SK-N-MC (cell line): ENCODE measurements around the gene CAND2.

Experiments used
- DNase-seq: peaks from one replicate; pipeline ENCODE4 v3.0.0-alpha.2; 2011; ENCODE audit warnings: low read depth, low spot score
- H3K27ac ChIP-seq: fragments of 200-600 bp; sonication (generic); 2 replicates; pipeline ENCODE4 v1.5.1; 2016; ENCODE audit warnings: mixed run types
- H3K36me3 ChIP-seq: fragments of 200-600 bp; sonication (generic); 2 replicates; pipeline ENCODE4 v1.6.1; 2017; ENCODE audit warnings: antibody characterized with exemption, low read length, mixed read lengths; ENCODE audit not compliant: insufficient read depth
- H3K4me3 ChIP-seq: fragments of 200-600 bp; sonication (generic); 2 replicates; pipeline ENCODE4 v1.5.1; 2016
- H3K9ac ChIP-seq: fragments of 200-600 bp; sonication (generic); 2 replicates; pipeline ENCODE4 v1.8.0; 2017; ENCODE audit warnings: mixed run types, mixed read lengths; ENCODE audit not compliant: insufficient read length
- H3K9me3 ChIP-seq: fragments of 200-600 bp; sonication (generic); 2 replicates; pipeline ENCODE4 v1.6.1; 2017; ENCODE audit warnings: low read depth, mild to moderate bottlenecking, antibody characterized with exemption, low read length, moderate library complexity, mixed read lengths
- EZH2 ChIP-seq: fragments of 200-600 bp; sonication (generic); IDR thresholded peaks from one replicate; pipeline ENCODE4 v1.6.1; 2017; ENCODE audit warnings: antibody characterized with exemption
- FOXP2 ChIP-seq: optimal IDR thresholded peaks from 2 replicates; pipeline ENCODE3; 2011; ENCODE audit warnings: mild to moderate bottlenecking, moderate library complexity; ENCODE audit not compliant: insufficient read depth; ENCODE audit errors: extremely low read length, control extremely low read depth
- POLR2AphosphoS5 ChIP-seq: IDR thresholded peaks from 2 replicates; pipeline ENCODE4 v1.6.1; 2012; ENCODE audit warnings: mild to moderate bottlenecking, low read depth, low read length, borderline replicate concordance

The CAND2 gene

GRCh38 chr3:12829886-12830784, 33.7 kb downstream of the CAND2 start:
- H3K36me3 ChIP-seq = peaks cover 34% of the 10 kb centered on the region
- H3K4me3 ChIP-seq = no peak overlapping the region
- H3K27ac ChIP-seq = no peak overlapping the region
- no peaks in the 10 kb centered on the region for H3K9me3 ChIP-seq
- TF ChIP-seq POLR2AphosphoS5 = peak; percentile 25; the same call in 1 of the 2 replicates
- no peak for TF ChIP-seq FOXP2
- TF ChIP-seq EZH2 = no peak
- no peak for DNase-seq
- H3K9ac ChIP-seq = no peak overlapping the region

GRCh38 chr3:12830785-12831156, 34.3 kb downstream of the CAND2 start:
- H3K4me3 ChIP-seq = no peak overlapping the region
- H3K27ac ChIP-seq = no peak overlapping the region
- peaks cover 40% of the 10 kb centered on the region for H3K36me3 ChIP-seq
- H3K9me3 ChIP-seq = no peaks in the 10 kb centered on the region
- no peak overlapping the region for H3K9ac ChIP-seq
- TF ChIP-seq FOXP2 (no peak), EZH2 (no peak), POLR2AphosphoS5 (no peak)
- no peak for DNase-seq

GRCh38 chr3:12831301-12831866, 34.9 kb downstream of the CAND2 start:
- Histone ChIP-seq H3K9ac (no peak overlapping the region), H3K27ac (no peak overlapping the region), H3K9me3 (no peaks in the 10 kb centered on the region), H3K36me3 (peaks cover 46% of the 10 kb centered on the region), H3K4me3 (no peak overlapping the region)
- TF ChIP-seq POLR2AphosphoS5 = peak; percentile 54; the same call in 1 of the 2 replicates
- TF ChIP-seq FOXP2 = no peak
- no peak for DNase-seq

- Histone ChIP-seq H3K27ac (no peak overlapping the region), H3K9me3 (no peaks in the 10 kb centered on the region), H3K9ac (no peak overlapping the region), H3K4me3 (no peak overlapping the region), H3K36me3 (peaks cover 58% of the 10 kb centered on the region)
- TF ChIP-seq POLR2AphosphoS5 (peak; percentile 32), FOXP2 (no peak)
- DNase-seq = no peak
Observed at GRCh38 chr3:12832350-12833221, 36.1 kb downstream of the CAND2 start.

GRCh38 chr3:12833222-12834161, 37.0 kb downstream of the CAND2 start:
- TF ChIP-seq EZH2 = no peak
- peak; percentile 16; the same call in 1 of the 2 replicates for TF ChIP-seq POLR2AphosphoS5
- Histone ChIP-seq H3K36me3 (peaks cover 67% of the 10 kb centered on the region), H3K9ac (no peak overlapping the region)

GRCh38 chr3:12835052-12835665, 38.7 kb downstream of the CAND2 start:
- H3K9me3 ChIP-seq = no peaks in the 10 kb centered on the region
- TF ChIP-seq EZH2 (no peak), FOXP2 (no peak), POLR2AphosphoS5 (no peak)
- DNase-seq = no peak
- no peak overlapping the region for H3K9ac ChIP-seq
- no peak overlapping the region for H3K4me3 ChIP-seq
- peaks cover 84% of the 10 kb centered on the region for H3K36me3 ChIP-seq
- no peak overlapping the region for H3K27ac ChIP-seq

More at GRCh38 chr3:12833222-12834161, 37.0 kb downstream of the CAND2 start:
- DNase-seq = no peak
- Histone ChIP-seq H3K4me3 (no peak overlapping the region), H3K27ac (no peak overlapping the region; the same call in 1 of the 2 replicates), H3K9me3 (no peaks in the 10 kb centered on the region)

- no peak for DNase-seq
- H3K27ac ChIP-seq = no peak overlapping the region
- no peak for TF ChIP-seq EZH2
- TF ChIP-seq POLR2AphosphoS5 = no peak
- TF ChIP-seq FOXP2 = no peak
Observed at GRCh38 chr3:12837295-12837986, 41.0 kb downstream of the CAND2 start.

More at GRCh38 chr3:12837295-12837986, 41.0 kb downstream of the CAND2 start:
- no peaks in the 10 kb centered on the region for H3K9me3 ChIP-seq
- H3K36me3 ChIP-seq = peaks cover 80% of the 10 kb centered on the region
- peak overlapping the region; percentile 22 for H3K4me3 ChIP-seq
- no peak overlapping the region for H3K9ac ChIP-seq
